Type B pancreatic cell (in vitro differentiated cells): ENCODE measurements around the gene OR7G2. TPM values are rescaled to one million over a fixed set of nuclear protein-coding genes. Genes with fewer than 3 reads are reported as not detected.

ENCODE experiments used
- DNase-seq: peaks from one replicate; pipeline ENCODE4 v3.0.0; 2021; ENCODE audit warnings: mixed read lengths; ENCODE audit not compliant: unreplicated experiment; ENCODE audit errors: extremely low spot score
- H3K27ac Mint-ChIP-seq: 2 replicates; pipeline ENCODE4 v1.8.0; 2021; ENCODE audit warnings: mild to moderate bottlenecking, mixed read lengths
- H3K27me3 Mint-ChIP-seq: 2 replicates; pipeline ENCODE4 v1.8.0; 2021; ENCODE audit warnings: mixed read lengths
- H3K36me3 Mint-ChIP-seq: 2 replicates; pipeline ENCODE4 v1.8.0; 2021; ENCODE audit warnings: mixed read lengths
- H3K4me1 Mint-ChIP-seq: one replicate; pipeline ENCODE4 v1.8.0; 2021; ENCODE audit warnings: mixed read lengths; ENCODE audit not compliant: unreplicated experiment
- H3K4me3 Mint-ChIP-seq: 2 replicates; pipeline ENCODE4 v1.8.0; 2021; ENCODE audit warnings: mild to moderate bottlenecking, mixed read lengths
- H3K9me3 Mint-ChIP-seq: 2 replicates; pipeline ENCODE4 v1.8.0; 2021; ENCODE audit warnings: mixed read lengths
- CTCF ChIP-seq: fragments of 200-600 bp; sonication (generic); conservative IDR thresholded peaks from 2 replicates; pipeline ENCODE4 v1.5.0; 2021; ENCODE audit warnings: antibody characterized with exemption, mild to moderate bottlenecking
- total RNA-seq: library from RNA; stranded (reverse); gene quantifications from 2 replicates; pipeline ENCODE4 v1.2.1, GENCODE V29; 2021; ENCODE audit warnings: low replicate concordance

OR7G2 gene
- total RNA-seq, 1 donor from 2014 or later: not detected

GRCh38 chr19:9115307-9115813, 8.1 kb upstream of the OR7G2 start, which contains the start of gene OR7G1:
Gene OR7G1 (minus strand): TSS chr19:9115763. CDS start chr19:9115763, 0 bp downstream.
- Mint-ChIP-seq H3K4me3 (no peak within 1 kb of the TSS), H3K4me1 (no peaks in the 10 kb centered on the region), H3K27me3 (peaks cover 3% of the 10 kb centered on the region), H3K27ac (no peak within 1 kb of the TSS), H3K36me3 (no peaks in the 10 kb centered on the region), H3K9me3 (no peaks in the 10 kb centered on the region)
- DNase-seq: no peak
- TF ChIP-seq CTCF: no peak

- Mint-ChIP-seq H3K27me3 (peaks cover 3% of the 10 kb centered on the region), H3K36me3 (no peaks in the 10 kb centered on the region), H3K27ac (no peak overlapping the region), H3K4me1 (no peaks in the 10 kb centered on the region), H3K4me3 (no peak overlapping the region), H3K9me3 (peaks cover 5% of the 10 kb centered on the region)
- no peak for DNase-seq
- TF ChIP-seq CTCF: no peak
Observed at GRCh38 chr19:9109959-9110358, 2.7 kb upstream of the OR7G2 start.

- Mint-ChIP-seq H3K27ac (no peak within 1 kb of the TSS), H3K36me3 (no peaks in the 10 kb centered on the region), H3K4me1 (no peaks in the 10 kb centered on the region), H3K27me3 (peaks cover 9% of the 10 kb centered on the region), H3K4me3 (no peak within 1 kb of the TSS), H3K9me3 (no peaks in the 10 kb centered on the region)
- no peak for DNase-seq
- no peak for TF ChIP-seq CTCF
Observed at GRCh38 chr19:9086761-9087160, 20.5 kb downstream of the OR7G2 start, which contains the start of gene OR1M1. Gene OR1M1 (plus strand): TSS chr19:9087061. CDS start chr19:9093245, 6,184 bp downstream.

- DNase-seq: no peak
- H3K36me3 Mint-ChIP-seq: no peaks in the 10 kb centered on the region
- H3K9me3 Mint-ChIP-seq: no peaks in the 10 kb centered on the region
- no peaks in the 10 kb centered on the region for H3K27me3 Mint-ChIP-seq
- H3K4me1 Mint-ChIP-seq: peaks cover 28% of the 10 kb centered on the region
- no peak for TF ChIP-seq CTCF
- H3K27ac Mint-ChIP-seq: peak overlapping the region; percentile 62
- H3K4me3 Mint-ChIP-seq: no peak overlapping the region
Observed at GRCh38 chr19:9078651-9079050, 28.6 kb downstream of the OR7G2 start.

- Mint-ChIP-seq H3K27me3 (no peaks in the 10 kb centered on the region), H3K36me3 (no peaks in the 10 kb centered on the region), H3K4me1 (peaks cover 28% of the 10 kb centered on the region), H3K4me3 (no peak overlapping the region), H3K9me3 (no peaks in the 10 kb centered on the region), H3K27ac (no peak overlapping the region)
- TF ChIP-seq CTCF: no peak
- DNase-seq: no peak
Observed at GRCh38 chr19:9076901-9077300, 30.4 kb downstream of the OR7G2 start.
